Measurements from ENCODE around the gene OSBPL7. TPM values are rescaled to one million over a fixed set of nuclear protein-coding genes. Genes with fewer than 3 reads are reported as not detected.
A peak's percentile ranks its signal among the peaks of the same experiment; 100 is the strongest.

Gene OSBPL7
- total and polyA plus RNA-seq, 2 of the 8 experiments (the other 6 are each of a cell fraction or from before 2014, with no cell fraction given), result 7.2 to 8.9 TPM

DNA sequence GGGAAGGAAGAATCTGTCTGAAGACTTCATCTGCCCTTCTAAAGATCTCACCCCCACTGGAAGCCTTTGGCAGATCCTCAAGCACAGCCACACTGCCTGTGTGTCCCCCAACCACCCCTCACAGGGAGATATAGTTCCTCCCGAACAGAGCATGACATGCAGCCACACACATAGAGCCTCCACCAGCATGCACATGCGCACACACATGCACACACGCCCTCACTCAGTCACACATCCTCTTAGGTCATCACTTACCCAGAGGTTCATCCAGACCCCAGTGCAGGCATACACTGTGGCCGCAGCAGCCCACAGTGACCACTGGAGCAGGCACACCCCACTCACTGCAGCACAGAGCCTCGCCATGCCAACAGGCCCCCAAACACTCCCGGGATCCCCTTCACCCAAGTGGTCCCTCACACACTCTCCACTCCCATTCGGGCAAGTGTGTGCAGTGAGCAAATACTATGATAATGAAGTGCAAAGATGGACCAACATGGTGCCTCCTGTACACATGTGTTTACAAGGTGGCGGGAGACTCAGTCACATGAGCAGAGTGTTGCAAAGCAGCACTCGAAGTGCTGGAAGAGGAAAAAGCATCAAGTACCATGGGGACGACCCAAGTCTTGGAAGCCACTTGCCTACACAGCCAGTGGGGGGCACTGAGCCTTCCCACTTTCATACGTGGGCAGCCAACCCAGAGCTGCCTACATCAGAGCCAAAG, 46.4 kb upstream of the OSBPL7 start:
- H3K14ac ChIP-seq (ENCODE audit: insufficient read length), result no peak overlapping the region
- H3K18ac ChIP-seq (ENCODE audit: extremely low read depth, low read length), result no peak overlapping the region
- H4K20me1 ChIP-seq (replicated peaks in 1 of 2; ENCODE audit: control insufficient read depth in 1 of 2, insufficient read depth in 2 of 2, low read length in 2 of 2), result no peaks in the 10 kb centered on the region
- H4K5ac ChIP-seq (ENCODE audit: insufficient read length, low read depth, low read length), result no peak overlapping the region
- no peak overlapping the region for H2BK5ac ChIP-seq (ENCODE audit: low read depth, low read length)
- peaks cover 3 to 21% (median 16%) of the 10 kb centered on the region in 4 experiments; a peak in 5 of 7 replicates for H3K27me3 ChIP-seq (replicated peaks in 1 of 4; ENCODE audit: control insufficient read depth in 3 of 4, extremely low read depth in 1 of 4, insufficient read depth in 3 of 4, low read length in 3 of 4)
- H4K8ac ChIP-seq (ENCODE audit: extremely low read depth, insufficient read depth, low read length), result no peak overlapping the region
- no peak overlapping the region for H3K9ac ChIP-seq (replicated peaks in 1 of 4; ENCODE audit: extremely low read depth in 1 of 4, low read depth in 3 of 4, low read length in 3 of 4)
- TF ChIP-seq, protein P1, sequence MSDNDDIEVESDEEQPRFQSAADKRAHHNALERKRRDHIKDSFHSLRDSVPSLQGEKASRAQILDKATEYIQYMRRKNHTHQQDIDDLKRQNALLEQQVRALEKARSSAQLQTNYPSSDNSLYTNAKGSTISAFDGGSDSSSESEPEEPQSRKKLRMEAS (IDR thresholded peaks at IDR 0.05), result peak; percentile 64; the same call in 1 of the 2 replicates
- TF ChIP-seq POU5F1 (IDR thresholded peaks at IDR 0.05; ENCODE audit: low read depth, low read length) (no peak), SAP30 (IDR thresholded peaks at IDR 0.05; ENCODE audit: insufficient read depth, insufficient replicate concordance, low read length) (no peak), NRF1 (IDR thresholded peaks at IDR 0.05; ENCODE audit: low read depth, low read length) (no peak)
- TF ChIP-seq, protein P2, sequence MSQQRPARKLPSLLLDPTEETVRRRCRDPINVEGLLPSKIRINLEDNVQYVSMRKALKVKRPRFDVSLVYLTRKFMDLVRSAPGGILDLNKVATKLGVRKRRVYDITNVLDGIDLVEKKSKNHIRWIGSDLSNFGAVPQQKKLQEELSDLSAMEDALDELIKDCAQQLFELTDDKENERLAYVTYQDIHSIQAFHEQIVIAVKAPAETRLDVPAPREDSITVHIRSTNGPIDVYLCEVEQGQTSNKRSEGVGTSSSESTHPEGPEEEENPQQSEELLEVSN (IDR thresholded peaks at IDR 0.05), result peak; percentile 86
- TF ChIP-seq, protein P3, sequence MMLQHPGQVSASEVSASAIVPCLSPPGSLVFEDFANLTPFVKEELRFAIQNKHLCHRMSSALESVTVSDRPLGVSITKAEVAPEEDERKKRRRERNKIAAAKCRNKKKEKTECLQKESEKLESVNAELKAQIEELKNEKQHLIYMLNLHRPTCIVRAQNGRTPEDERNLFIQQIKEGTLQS (IDR thresholded peaks at IDR 0.05; ENCODE audit: insufficient read depth, low read depth, low read length), result no peak
- no peak for FAIRE-seq
- H3K56ac ChIP-seq (replicated peaks; ENCODE audit: insufficient read length, low read depth, low read length), result no peak overlapping the region
- H3K23ac ChIP-seq (ENCODE audit: insufficient read length), result no peak overlapping the region
- POLR2A ChIA-PET (ENCODE audit: partially characterized antibody), result interaction anchor here (1.2 to 1.6 kb wide), 2 partner anchors 16 to 17 kb away, joined by 4 to 5 read pairs; partner anchors contain the start of gene SP6
- H3K4me2 ChIP-seq (ENCODE audit: insufficient read depth in 1 of 2, low read depth in 2 of 2, low read length in 2 of 2), result no peak overlapping the region
- H2AFZ ChIP-seq (ENCODE audit: low read length), result no peak overlapping the region
- no peak overlapping the region for H2BK20ac ChIP-seq (ENCODE audit: low read length)
- H3K36me3 ChIP-seq (ENCODE audit: control insufficient read depth in 2 of 4, insufficient read depth in 4 of 4, low read length in 3 of 4), result no peaks in the 10 kb centered on the region
- no peak overlapping the region for H3K4ac ChIP-seq (replicated peaks; ENCODE audit: insufficient read length, low read depth, low read length)
- H2AK5ac ChIP-seq (ENCODE audit: low read depth, low read length), result 0 out of 2 replicates have a peak overlapping the region, but pooled peaks have one; percentile 72
- H3K27ac ChIP-seq (ENCODE audit: low read depth, low read length), result no peak overlapping the region
- no peak for DNase-seq (ENCODE audit: low read depth in 1 of 2, low spot score in 2 of 2)
- peaks cover 11 to 18% (median 13%) of the 10 kb centered on the region in 4 experiments for H3K4me1 ChIP-seq (replicated peaks in 1 of 4; ENCODE audit: control insufficient read depth in 3 of 4, insufficient read depth in 4 of 4, low read length in 3 of 4)
- H3K4me3 ChIP-seq (ENCODE audit: extremely low read depth in 1 of 4, insufficient read depth in 2 of 4, low read depth in 3 of 4, low read length in 4 of 4), result no peak overlapping the region
- no peaks in the 10 kb centered on the region for H3K79me1 ChIP-seq (ENCODE audit: low read depth, low read length)
- H2BK15ac ChIP-seq (ENCODE audit: low read length), result peak overlapping the region; percentile 83
- no peak overlapping the region for H2BK120ac ChIP-seq (replicated peaks; ENCODE audit: low read depth, low read length)
- peak overlapping the region; percentile 2; the same call in 1 of the 2 replicates for H2BK12ac ChIP-seq (ENCODE audit: low read depth, low read length)
- H3K79me2 ChIP-seq (ENCODE audit: control insufficient read depth in 1 of 2, insufficient read depth in 2 of 2, low read length in 2 of 2), result no peaks in the 10 kb centered on the region
- no peaks in the 10 kb centered on the region for H3K9me3 ChIP-seq (ENCODE audit: insufficient read depth in 2 of 2, low read depth in 1 of 2, low read length in 1 of 2)
- H4K91ac ChIP-seq (replicated peaks; ENCODE audit: insufficient read length, low read length), result no peak overlapping the region
- CTCF ChIA-PET (ENCODE audit: partially characterized antibody), result interaction anchor here (1.6 to 10.7 kb wide), 3 partner anchors 16 to 25 kb away, joined by 4 to 257 read pairs (median 26); partner anchors contain the start of genes SCRN2 and SP6
- 85% methylated on average over 11 of the region's 11 CpGs; no CpG with 5 or more reads in 1 of the 2 experiments for WGBS, 2 experiments (ENCODE audit: extremely low coverage in 1 of 2, insufficient coverage in 1 of 2, insufficient read length in 1 of 2, insufficient replicate concordance in 2 of 2, low coverage in 1 of 2, low lambda C conversion rate in 2 of 2, missing lambda C conversion rate in 1 of 2)
- peaks cover 4% of the 10 kb centered on the region; the same call in 1 of the 2 replicates for H3K23me2 ChIP-seq (ENCODE audit: low read depth, low read length)
